CD4-positive, alpha-beta T cell treated with Interleukin-12 subunit alpha and Interleukin-12 subunit beta, for 1 hour (primary cell): ENCODE measurements around the gene KCTD7.
"Not testable (repeated sequence)": the region's sequence is repeated elsewhere in the genome, so short reads cannot be mapped to it uniquely, and the experiment has no call there.

ENCODE experiments used
- DNase-seq: peaks from one replicate; pipeline ENCODE4 v3.0.0-alpha.2; 2020

KCTD7 gene

DNA sequence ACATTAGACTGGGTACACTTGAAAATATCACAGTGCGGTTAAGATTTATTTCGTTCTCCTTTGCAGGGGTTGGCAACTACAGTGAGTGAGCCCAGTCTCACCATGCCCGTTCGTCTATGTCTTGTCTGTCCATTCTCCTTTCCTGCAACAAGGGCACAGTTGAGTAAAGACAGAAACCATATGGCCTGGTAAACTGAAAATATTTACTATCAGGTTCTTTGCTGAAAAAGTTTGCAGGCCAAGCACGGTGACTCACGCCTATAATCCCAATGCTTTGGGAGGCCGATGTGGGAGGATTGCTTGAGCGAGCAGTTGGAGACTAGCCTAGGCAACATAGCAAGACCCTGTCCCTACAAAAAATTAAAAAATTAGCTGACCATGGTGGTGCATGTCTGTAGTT lies 11.4 kb upstream of the KCTD7 start:
- DNase-seq, result no peak

DNA sequence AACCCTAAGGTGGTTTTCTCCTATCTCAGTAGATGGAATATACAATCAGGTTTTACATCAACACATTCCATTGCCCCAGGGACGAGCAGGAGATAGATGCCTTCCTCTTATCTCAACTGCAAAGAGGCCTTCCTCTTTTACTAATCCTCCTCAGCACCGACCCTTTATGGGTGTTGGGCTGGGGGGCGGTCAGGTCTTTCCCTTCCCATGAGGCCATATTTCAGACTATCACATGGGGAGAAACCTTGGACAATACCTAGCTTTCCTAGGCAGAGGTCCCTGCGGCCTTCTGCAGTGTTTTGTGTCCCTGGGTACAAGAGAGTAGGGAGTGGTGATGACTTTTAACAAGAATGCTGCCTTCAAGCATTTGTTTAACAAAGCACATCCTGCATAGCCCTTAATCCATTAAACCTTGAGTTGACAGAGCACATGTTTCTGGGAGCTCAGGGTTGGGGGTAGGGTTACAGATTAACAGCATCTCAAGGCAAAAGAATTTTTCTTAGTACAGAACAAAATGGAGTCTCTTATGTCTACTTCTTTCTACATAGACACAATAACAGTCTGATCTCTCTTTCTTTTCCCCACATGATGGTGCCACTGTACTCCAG lies 9.2 kb upstream of the KCTD7 start:
- not testable (repeated sequence) for DNase-seq

DNA sequence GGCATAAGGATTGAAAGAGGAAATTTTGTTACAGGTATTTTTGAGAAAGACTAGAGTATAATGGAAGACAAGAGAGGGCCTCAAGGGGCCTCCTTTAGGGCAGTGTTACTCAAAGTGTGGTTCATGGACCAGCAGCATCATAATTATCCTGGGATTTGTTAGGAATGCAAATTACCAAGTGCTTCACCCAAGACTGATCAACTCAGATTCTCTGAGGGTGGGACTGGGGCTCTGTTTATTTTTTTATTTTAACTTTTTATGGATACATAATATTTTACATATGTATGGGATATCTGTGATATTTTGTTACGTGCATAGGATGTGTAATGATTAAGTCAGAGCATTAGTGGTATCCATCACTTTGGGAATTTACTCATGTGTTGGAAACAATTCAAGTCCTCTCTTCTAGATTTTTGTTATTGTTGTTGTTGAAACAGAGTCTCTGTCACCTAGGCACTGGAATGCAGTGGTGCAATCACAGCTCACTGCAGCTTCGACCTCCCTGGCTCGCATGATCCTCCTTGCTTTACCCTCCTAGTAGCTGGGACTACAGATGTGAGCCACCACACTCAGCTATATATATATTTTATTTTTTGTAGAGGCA lies 2.2 kb upstream of the KCTD7 start:
- no peak for DNase-seq

DNA sequence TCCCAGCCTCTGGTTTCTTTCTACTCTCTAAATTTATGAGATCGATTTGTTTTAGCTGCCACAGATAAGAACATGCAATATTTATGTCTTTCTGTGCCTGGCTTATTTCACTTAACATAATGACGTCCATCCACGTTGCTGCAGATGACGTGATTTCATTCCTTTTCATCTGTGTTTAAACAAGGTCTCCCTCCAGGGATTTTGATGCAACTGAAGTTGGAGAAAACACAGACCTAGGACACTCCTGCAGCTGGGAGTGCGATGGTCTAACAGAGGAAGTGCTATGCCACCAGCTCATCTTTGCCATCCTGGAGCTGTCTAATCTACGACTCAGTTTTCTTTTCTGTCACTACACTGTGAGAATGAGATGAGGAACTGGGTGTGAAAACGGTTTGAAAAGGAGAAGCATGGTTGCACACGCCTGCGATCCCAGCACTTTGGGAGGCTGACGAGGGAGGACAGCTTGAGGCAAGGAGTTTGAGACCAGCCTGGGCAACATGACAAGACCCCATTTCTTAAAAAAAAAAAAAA lies 1.5 kb upstream of the KCTD7 start:
- no peak for DNase-seq

DNA sequence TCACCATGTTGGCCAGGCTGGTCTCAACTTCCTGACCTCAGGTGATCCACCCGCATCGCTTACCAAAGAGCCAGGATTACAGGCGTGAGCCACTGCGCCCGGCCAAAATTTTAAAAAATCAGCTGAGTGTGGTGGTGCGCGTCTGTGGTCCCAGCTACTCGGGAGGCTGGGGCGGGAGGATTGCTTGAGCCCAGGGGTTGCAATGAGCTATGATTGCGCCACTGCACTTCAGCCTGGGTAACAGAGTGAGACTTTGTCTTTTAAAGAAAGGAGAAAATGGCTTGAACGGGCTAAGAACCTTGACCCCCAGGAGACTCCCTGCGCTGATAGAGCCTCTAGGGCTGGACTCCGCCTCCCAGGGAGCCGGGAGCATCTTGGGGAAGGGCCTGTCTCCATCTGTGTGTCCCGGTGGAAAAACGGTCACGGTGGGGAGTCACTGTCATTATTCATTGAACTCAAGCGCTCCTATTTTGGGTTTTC lies 760 bp upstream of the KCTD7 start:
- no peak for DNase-seq

DNA sequence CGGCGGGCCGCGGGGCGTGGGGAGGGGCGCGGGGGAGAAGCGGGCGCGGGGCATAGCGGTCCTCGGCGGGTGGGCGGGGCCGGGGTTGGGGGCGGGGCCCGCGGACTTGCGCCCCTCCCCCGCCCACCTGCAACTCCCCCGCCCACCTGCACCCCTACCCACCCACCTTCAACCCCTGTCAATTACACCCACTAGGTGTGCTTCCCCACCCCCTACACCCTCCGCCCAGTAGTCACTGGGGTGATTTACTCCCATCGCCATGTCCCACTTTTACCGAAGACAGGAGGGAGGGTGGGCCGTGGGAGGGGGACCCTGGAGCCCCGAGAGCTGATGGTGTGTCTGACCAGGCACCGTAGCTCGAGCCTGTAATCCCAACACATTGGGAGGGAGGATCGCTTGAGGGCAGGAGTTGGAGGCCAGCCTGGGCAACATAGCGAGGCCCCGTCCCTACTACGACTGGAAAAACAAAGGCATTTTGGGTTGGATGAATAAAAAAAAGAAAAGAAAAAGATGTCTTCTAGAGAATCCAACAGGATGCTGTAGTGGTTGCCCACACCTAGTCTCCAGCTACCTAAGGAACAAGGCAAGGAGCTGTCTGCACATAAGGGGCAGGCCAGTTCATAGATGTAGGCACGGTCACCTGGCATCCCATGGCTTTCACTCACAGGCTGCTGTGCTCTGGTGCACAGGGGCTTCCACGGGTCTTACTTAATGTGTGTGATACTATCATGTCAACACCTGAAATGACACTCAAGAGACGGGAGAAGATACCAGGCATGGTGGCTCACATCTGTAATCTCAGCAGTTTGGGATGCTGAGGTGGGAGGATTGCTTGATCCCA lies 761 bp downstream of the KCTD7 start:
- no peak for DNase-seq

DNA sequence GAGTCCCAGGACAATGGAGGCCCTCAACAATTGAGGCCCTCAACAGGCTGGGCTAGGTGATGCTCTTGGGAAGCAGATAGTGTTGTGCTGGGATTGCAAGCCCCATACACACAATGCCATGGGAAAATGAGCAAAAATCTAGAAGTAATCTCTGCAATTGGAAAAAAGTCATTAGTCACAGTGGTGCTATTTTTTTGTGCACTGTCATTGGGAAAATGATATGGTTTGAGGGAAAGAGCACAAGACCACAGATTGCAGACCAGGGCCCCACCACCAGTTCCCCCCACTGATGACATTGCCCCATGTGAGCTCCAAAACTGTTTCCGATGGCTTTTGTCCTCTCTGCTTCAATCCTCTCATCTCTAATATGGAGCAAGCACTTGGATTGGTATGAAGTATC lies 1.9 kb downstream of the KCTD7 start:
- DNase-seq, result no peak

DNA sequence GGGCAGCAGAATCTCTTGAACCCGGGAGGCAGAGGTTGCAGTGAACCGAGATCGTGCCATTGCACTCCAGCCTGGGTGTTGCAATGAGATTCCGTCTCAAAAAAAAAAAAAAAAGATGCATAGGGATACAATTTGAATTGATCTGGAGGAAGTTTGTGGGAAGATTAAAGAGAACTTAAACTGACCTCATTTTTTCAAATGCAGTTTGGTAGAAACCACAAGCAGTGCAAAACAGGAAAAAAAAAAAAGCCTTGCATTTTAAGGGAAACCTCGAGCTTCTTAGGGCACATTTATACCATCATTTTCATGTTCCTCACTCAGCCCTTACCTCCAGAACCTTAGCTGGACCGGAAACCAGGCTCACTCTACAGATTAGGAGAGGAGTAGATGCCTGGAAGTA lies 2.8 kb downstream of the KCTD7 start:
- peak; percentile 33 for DNase-seq

DNA sequence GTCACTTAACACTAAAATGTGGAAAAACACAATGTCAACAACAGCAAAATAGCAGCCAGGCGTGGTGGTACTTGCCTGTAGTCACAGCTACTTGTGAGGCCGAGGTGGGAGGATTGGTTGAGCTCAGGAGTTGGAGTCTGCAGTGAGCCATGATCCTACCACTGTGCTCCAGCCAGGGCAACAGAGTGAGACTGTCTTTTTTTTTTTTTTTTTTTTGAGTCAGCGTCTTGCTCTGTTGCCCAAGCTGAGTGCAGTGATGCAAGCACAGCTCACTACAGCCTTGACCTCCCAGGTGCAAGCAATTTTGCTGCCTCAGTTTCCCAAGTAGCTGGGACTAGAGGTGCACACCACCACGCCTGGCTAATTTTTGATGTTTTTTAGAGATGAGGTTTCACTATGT lies 6.1 kb downstream of the KCTD7 start:
- no peak for DNase-seq

DNA sequence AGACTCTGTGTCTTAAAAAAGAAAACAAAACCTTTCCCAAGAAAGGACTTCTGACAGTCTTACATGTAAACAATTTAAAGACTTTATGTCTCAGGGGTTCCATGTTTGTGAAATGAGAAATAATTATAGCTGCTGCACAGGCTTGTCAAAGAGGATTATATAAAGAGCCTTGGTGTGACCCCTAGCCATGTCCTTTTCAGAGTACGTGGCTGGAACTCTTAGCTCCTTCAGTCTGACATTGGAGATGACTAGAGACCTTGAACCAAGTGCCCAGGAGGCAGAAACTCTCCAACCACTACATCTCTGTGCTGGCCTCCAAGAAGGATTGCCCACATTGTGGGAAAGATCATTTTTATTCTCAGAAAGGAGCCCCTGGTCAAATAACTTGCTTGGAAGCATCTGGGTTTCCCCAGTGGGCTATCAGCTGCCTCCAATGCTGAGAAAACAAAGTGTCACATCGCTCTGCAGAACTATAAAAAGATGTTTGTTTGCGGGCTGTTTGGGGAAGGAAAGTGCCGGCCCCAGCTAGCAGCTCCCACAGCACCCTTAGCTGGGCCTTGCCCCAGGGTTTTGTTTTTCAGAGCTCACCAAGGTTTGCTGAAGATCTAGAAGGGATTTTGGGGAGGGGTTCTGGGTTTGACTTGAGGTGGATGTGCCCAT lies 6.8 kb downstream of the KCTD7 start:
- not testable (repeated sequence) for DNase-seq

DNA sequence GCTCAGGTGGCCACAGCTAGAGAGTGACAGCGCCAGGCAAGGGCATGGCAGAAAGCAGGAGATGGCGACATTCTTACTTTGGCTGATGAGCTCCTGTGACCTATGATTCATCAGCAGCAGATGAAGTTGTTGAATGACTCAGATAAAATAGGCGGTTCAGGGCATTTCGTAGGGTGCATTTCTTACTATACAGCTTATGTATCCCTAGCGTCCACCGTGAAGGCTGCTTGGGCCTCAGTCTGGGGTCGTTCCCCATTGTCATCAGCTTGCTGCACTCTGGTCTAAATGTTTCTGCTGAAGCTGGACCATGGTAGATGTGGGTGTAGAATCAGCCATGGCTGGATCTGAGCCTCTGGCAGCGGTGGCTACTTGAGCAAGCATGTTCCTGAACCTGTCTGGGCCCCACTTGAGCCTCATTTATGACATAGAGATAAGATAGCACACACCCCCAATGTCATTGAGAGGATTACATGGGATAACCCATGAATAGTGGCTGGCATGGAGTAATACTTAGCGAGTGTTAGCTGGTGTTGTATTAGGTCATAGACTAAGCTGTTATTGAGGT lies 7.4 kb downstream of the KCTD7 start:
- not testable (repeated sequence) for DNase-seq

DNA sequence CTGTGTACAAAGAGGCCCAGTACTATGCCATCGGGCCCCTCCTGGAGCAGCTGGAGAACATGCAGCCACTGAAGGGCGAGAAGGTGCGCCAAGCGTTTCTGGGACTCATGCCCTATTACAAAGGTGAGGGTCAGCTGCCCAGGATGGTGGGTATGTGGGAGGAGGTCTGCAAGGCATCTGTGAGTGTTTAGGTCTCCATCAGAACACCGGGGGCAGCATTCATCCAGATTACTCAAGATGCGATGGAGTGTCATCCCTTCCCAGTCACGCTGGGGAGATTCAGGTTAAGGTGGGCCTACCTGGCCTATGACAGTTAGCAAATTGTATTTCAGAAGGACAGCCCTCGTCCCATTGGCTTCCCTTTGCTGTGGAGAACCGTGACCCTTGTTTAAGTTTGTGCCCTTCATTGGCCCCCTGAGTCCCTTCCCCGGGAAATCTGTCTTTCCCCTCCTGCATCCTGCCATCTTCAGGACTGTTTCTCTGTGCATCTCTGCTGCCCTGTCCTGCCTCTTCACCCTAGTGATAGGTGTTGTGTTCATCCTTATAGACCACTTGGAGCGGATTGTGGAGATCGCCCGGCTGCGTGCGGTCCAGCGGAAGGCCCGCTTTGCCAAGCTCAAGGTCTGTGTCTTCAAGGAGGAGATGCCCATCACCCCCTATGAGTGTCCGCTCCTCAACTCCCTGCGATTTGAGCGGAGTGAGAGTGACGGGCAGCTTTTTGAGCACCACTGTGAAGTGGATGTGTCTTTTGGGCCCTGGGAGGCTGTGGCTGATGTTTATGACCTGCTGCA lies 9.8 kb downstream of the KCTD7 start:
- DNase-seq, result no peak

DNA sequence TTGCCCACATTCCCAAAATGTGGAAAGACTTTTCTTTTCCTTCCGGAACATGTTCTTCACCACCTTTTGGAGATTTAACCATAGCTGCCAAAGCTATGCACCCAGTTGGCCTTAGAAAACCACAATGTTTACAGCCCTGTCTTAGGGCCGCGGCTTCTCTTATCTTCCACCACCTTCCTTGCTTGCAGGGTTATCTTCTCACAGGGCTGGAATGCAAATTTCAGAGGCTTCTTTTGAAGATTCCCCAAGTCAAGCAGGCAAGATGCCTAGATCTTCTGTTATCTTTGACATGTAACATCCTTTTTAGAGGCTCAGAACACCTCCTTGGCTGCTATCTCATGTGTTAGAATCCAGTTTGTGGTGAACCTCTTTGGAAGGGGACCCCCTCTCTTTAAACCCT lies 11.1 kb downstream of the KCTD7 start:
- DNase-seq, result no peak

DNA sequence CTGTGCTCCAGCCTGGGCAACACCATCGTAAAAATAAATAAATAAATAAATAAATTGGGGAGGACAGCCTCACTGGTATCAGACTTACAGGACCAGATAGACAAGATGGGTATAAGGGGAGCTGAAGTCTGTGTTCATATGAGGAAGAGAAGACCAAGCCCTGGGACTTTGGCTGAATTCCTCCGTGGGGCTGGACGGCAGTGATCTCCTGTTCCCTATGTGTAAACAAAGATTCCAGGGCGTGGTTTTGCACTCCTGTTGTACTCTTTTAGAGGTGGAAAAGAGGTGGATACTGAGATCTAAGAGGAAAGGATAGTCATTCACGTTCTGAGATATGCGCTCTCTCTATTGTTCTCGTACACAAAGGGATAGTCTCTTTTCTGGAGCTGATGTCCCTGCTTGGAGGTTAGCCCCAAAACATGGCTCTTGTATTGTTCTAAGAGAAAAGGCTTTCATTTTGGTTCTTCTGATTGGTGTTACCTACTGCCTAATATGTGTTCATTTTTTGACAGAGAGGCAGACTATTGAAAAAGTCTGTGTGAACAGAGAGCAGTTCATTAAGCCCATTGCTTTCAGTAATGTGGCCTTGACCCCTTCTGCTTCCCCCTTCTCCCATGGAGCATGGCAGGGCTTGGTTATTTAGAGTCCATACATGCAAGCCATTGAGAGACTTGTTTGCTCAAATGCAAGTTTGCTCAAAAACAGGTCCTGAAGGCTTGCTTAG lies 12.3 kb downstream of the KCTD7 start:
- no peak for DNase-seq

DNA sequence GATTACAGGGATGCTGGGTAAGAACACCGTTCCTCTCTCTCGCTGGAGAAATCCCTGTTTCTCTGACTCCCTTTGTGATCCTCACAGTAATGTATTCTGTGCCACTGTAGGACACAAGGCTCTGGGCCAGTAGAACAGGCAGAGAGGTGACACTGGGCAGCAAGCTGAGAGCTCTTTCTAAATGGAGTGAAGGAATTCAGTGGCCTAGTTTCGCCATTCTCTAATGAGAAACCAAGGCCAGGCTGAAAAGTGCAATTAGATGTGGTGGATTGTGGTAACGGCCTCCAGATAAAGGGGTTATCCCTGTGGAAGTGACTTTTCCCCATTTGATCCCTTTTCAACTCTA lies 12.8 kb downstream of the KCTD7 start:
- DNase-seq, result no peak

DNA sequence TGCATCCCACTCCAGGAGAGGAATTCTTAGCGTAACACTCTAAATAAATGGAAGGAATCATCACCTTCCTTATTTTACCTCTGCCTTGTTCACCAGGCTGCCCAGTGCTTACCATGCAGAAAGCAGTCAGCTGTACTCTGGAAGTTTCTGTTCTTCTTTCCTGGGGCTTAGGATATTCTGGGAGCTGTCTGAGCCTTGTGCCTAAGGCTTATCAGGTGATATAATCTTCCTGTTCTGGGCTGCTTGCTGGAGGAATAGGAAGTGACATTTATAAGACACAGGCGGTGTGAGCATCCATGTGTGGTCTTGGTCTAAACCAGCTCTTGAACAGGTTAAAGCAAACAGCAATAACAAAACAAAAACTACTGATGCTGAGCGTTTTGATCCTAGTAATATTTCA lies 13.5 kb downstream of the KCTD7 start:
- DNase-seq, result no peak

DNA sequence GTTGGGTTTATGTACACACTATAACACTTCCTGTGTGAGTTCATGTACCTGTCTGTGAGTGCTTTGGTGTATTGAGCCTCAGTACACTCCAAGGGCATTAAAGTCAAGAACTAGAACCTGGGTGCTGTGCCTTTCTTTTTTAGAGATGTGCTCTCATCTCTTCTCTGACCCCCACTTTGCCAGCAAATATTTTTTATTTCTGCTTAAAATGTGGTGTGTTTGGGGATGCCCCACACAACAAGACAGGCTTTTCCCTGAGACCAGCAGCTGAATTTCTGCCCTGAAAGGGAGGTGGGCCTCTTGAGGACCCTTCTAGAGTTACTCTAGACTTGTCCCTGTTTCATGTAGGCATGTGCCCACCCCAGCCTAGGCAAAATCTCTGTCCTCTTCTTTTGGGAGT lies 14.3 kb downstream of the KCTD7 start:
- DNase-seq, result no peak

DNA sequence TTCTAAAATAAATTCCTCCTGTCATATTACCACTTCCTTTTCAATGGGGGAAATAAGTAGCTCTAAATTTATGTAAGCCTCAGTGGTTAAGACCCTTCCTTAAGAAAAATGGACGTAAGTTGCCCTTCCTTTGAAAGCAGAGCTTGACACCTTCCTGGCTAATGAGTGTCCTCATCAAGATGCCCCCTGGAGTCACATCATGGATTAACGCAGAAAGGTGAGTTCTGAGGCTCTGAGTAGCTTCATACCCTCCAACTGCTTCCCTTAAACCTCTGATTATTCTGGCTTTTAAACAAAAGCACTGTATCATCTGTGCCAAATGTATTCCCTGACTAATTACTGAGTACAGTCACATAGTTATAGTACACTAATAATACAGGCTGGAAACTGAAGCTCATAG lies 14.7 kb downstream of the KCTD7 start:
- DNase-seq, result no peak

DNA sequence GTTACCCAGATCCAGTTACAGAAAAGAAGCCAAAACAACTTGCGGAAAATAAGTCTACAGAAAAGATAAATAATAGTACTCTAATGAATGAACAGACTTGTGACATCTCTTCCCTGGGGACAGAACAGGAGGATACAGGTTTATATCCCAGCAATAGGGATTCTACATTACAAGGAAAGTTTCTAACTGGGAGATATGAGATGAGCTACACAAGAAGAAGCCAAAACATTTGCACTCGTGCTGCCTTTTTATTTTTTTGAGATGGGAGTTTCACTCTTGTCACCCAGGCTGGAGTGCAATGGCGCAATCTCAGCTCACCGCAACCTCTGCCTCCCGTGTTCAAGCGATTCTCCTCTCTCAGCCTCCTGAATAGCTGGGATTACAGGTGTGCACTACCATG lies 22.3 kb downstream of the KCTD7 start:
- not testable (repeated sequence) for DNase-seq

DNA sequence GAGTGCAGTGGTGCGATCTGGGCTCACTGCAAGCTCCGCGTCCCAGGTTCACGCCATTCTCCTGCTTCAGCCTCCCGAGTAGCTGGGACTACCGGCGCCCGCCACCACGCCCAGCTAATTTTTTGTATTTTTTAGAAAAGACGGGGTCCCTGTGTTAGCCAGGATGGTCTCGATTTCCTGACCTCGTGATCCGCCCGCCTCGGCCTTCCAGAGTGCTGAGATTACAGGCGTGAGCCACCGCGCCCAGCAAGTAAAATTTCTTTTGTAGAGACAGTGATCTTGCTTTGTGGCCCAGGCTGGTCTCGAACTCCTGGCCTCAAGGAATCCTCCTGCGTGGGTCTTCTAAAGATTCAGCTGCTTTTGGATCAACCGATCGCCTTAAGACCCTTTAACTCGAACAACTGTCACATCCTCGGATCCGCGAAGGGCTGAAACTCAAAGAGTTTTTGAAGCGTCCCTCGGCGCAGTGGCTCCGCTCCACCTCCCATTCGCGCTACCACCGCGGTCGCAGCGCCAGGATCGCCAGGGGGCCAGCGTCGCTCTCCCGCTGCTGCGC lies 25.1 kb downstream of the KCTD7 start:
- not testable (repeated sequence) for DNase-seq
